ENCODE measurements around the gene PRR14.
A peak's percentile ranks its signal among the peaks of the same experiment; 100 is the strongest.

The PRR14 gene

DNA sequence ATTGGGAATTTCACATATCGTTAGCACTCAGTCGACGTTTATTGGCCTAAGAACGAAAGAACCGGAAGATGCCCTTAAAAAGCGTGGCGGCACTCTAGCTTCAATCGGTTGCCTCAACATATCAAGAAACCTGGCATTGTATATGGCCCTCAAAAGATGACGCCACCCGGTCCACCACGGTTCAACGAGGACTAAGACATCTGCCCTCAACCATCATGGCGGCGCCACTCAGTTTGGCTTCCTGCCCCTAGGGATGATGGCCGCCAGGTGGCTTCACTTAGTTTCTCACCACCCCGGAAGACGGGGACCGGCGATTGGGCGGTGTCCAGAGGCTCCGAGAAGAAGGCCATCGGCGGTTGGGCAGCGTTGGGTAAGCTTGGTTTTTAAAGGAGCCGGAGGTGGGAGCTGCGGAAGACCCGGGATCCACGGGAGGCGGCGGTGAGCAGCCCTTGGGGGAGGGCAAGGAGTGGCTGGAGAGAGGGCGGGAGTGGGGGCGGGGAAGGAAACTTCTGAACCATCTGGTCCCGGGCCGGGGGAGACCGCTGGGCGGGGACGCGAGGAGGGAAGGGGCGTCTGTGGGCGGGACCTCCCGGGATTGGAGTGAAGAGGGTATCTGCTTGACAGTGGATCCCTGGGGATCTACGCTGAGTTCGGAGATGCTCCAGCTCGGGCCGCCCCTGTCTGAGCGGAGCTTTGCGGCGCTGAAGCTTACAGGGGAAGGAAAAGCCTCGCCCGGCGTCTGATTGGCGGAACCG lies at the start of gene PRR14:
PRR14 (plus strand) TSS at position 592 of the 755 bp plus-strand sequence. CDS start 686 bp downstream, outside the sequence.
- DNase-seq (ENCODE audit: low read depth), result peak; percentile 99
- in situ Hi-C loops (cut with HindIII; ENCODE audit: low sequenced_read_pairs), result no loop called here
- H3K4me3 ChIP-seq (ENCODE audit: low read depth, low read length), result peak within 1 kb of the TSS; percentile 93
- TF ChIP-seq, protein P1, sequence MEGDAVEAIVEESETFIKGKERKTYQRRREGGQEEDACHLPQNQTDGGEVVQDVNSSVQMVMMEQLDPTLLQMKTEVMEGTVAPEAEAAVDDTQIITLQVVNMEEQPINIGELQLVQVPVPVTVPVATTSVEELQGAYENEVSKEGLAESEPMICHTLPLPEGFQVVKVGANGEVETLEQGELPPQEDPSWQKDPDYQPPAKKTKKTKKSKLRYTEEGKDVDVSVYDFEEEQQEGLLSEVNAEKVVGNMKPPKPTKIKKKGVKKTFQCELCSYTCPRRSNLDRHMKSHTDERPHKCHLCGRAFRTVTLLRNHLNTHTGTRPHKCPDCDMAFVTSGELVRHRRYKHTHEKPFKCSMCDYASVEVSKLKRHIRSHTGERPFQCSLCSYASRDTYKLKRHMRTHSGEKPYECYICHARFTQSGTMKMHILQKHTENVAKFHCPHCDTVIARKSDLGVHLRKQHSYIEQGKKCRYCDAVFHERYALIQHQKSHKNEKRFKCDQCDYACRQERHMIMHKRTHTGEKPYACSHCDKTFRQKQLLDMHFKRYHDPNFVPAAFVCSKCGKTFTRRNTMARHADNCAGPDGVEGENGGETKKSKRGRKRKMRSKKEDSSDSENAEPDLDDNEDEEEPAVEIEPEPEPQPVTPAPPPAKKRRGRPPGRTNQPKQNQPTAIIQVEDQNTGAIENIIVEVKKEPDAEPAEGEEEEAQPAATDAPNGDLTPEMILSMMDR (IDR thresholded peaks at IDR 0.05; ENCODE audit: low read depth, low read length, missing control alignments), result peak; percentile 8

- TF ChIP-seq, protein P1 (IDR thresholded peaks at IDR 0.05; ENCODE audit: low read depth, low read length, missing control alignments), result no peak
- in situ Hi-C loops (cut with HindIII; ENCODE audit: low sequenced_read_pairs), result no loop called here
- DNase-seq (ENCODE audit: low read depth), result no peak
- H3K4me3 ChIP-seq (ENCODE audit: low read depth, low read length), result no peak overlapping the region
Observed at GRCh38 chr16:30601966-30602365, 48.8 kb upstream of the PRR14 start.

GRCh38 chr16:30602616-30603277 lies 48.0 kb upstream of the PRR14 start:
- TF ChIP-seq, protein P1 (IDR thresholded peaks at IDR 0.05; ENCODE audit: low read depth, low read length, missing control alignments), result no peak
- in situ Hi-C loops (cut with HindIII; ENCODE audit: low sequenced_read_pairs), result no loop called here
- no peak overlapping the region for H3K4me3 ChIP-seq (ENCODE audit: low read depth, low read length)
- no peak for DNase-seq (ENCODE audit: low read depth)

GRCh38 chr16:30603945-30604315 lies 46.8 kb upstream of the PRR14 start:
- in situ Hi-C loops (cut with HindIII; ENCODE audit: low sequenced_read_pairs), result no loop called here

GRCh38 chr16:30604316-30604947 lies 46.3 kb upstream of the PRR14 start:
- DNase-seq (ENCODE audit: low read depth), result no peak
- no peak overlapping the region for H3K4me3 ChIP-seq (ENCODE audit: low read depth, low read length)
- TF ChIP-seq, protein P1 (IDR thresholded peaks at IDR 0.05; ENCODE audit: low read depth, low read length, missing control alignments), result no peak
- in situ Hi-C loops (cut with HindIII; ENCODE audit: low sequenced_read_pairs), result no loop called here

More at GRCh38 chr16:30603945-30604315, 46.8 kb upstream of the PRR14 start:
- DNase-seq (ENCODE audit: low read depth), result no peak
- no peak overlapping the region for H3K4me3 ChIP-seq (ENCODE audit: low read depth, low read length)
- TF ChIP-seq, protein P1 (IDR thresholded peaks at IDR 0.05; ENCODE audit: low read depth, low read length, missing control alignments), result no peak

- in situ Hi-C loops (cut with HindIII; ENCODE audit: low sequenced_read_pairs), result no loop called here
- no peak for DNase-seq (ENCODE audit: low read depth)
- TF ChIP-seq, protein P1 (IDR thresholded peaks at IDR 0.05; ENCODE audit: low read depth, low read length, missing control alignments), result no peak
- no peak overlapping the region for H3K4me3 ChIP-seq (ENCODE audit: low read depth, low read length)
Observed at GRCh38 chr16:30605158-30605557, 45.6 kb upstream of the PRR14 start.
